Thyroid gland (tissue), 4 donors: ENCODE data around the gene LPAR1. TPM values are rescaled to one million over a fixed set of nuclear protein-coding genes. Genes with fewer than 3 reads are reported as not detected.

ENCODE experiments used
- DNase-seq, 2 donors: peaks; one replicate each; pipeline ENCODE4 v3.0.0-alpha.2; 2019
- H3K27ac ChIP-seq, 3 donors: fragments of 200-600 bp; sonication (generic); 1 replicate in 2 of 3; 2 replicates in 1 of 3; pipeline ENCODE4 v1.5.1; 2016 to 2019; ENCODE audit warnings: mild to moderate bottlenecking in 1 of 3, moderate library complexity in 1 of 3
- H3K27me3 ChIP-seq: fragments of 200-600 bp; sonication (generic); one replicate; pipeline ENCODE4 v1.5.1; 2019
- H3K36me3 ChIP-seq, 2 donors: fragments of 200-600 bp; sonication (generic); one replicate each; pipeline ENCODE4 v1.5.1; 2016 to 2019
- H3K4me1 ChIP-seq, 2 donors: fragments of 200-600 bp; sonication (generic); one replicate each; pipeline ENCODE4 v1.5.1; 2017 to 2019
- H3K4me3 ChIP-seq, 3 donors: fragments of 200-600 bp; sonication (generic); replicated peaks in 1 of 3; 1 replicate in 2 of 3; 2 replicates in 1 of 3; pipeline ENCODE4 v1.5.1; 2016; ENCODE audit warnings: mild to moderate bottlenecking in 1 of 3
- H3K9me3 ChIP-seq: fragments of 200-600 bp; sonication (generic); one replicate; pipeline ENCODE4 v1.5.1; 2017
- POLR2A ChIP-seq, 2 donors: fragments of 450-650 bp; IDR thresholded peaks; one replicate each; pipeline ENCODE4 v1.6.1; 2017; ENCODE audit warnings: antibody characterized with exemption in 2 of 2, mild to moderate bottlenecking in 2 of 2, moderate library complexity in 1 of 2
- WGBS, 2 donors: methylation state at CpG; one replicate each; pipeline ENCODE4 v1.1.5; 2017; 5-methylcytosine and 5-hydroxymethylcytosine counted together
- intact Hi-C: fragments of 100-400 bp; cut with DNase I; formaldehyde crosslinking; loops from one replicate; pipeline ENCODE4 v1.15.1; 2023
- total RNA-seq, 4 donors: library from RNA; depleted of rRNA; stranded (reverse); fragments of >200 nt; gene quantifications; one replicate each; pipeline ENCODE4 v1.2.3, GENCODE V29; 2016
- TF ChIP-seq, protein P1 (sequence below), 6 experiments: fragments of 200-600 bp in 3 of 6; fragments of 450-650 bp in 3 of 6; sonication (generic) in 3 of 6; IDR thresholded peaks; one replicate each; pipeline ENCODE4 v1.5.1; 2016 to 2019; ENCODE audit warnings: antibody characterized with exemption in 6 of 6, mild to moderate bottlenecking in 2 of 6, inconsistent platforms in 1 of 6, moderate library complexity in 1 of 6

LPAR1 gene
- 10 to 100 TPM; 40.8 to 98.5 (median 56.4) TPM for total RNA-seq

GRCh38 chr9:111038331-111039230, at the start of gene LPAR1:
Gene LPAR1, minus strand, starts transcription at chr9:111038470. Its CDS starts 66,353 bp downstream, at chr9:110972117.
- H3K27ac ChIP-seq = peak within 1 kb of the TSS; percentile 86 to 98 (median 89)
- H3K4me3 ChIP-seq = peak within 1 kb of the TSS; percentile 35 to 85 (median 51)
- intact Hi-C loops = no loop called here
- H3K9me3 ChIP-seq = no peaks in the 10 kb centered on the region
- peak; percentile 73 to 74 for DNase-seq
- peaks cover 10 to 15% of the 10 kb centered on the region in 2 donors for H3K4me1 ChIP-seq
- TF ChIP-seq, protein P1, sequence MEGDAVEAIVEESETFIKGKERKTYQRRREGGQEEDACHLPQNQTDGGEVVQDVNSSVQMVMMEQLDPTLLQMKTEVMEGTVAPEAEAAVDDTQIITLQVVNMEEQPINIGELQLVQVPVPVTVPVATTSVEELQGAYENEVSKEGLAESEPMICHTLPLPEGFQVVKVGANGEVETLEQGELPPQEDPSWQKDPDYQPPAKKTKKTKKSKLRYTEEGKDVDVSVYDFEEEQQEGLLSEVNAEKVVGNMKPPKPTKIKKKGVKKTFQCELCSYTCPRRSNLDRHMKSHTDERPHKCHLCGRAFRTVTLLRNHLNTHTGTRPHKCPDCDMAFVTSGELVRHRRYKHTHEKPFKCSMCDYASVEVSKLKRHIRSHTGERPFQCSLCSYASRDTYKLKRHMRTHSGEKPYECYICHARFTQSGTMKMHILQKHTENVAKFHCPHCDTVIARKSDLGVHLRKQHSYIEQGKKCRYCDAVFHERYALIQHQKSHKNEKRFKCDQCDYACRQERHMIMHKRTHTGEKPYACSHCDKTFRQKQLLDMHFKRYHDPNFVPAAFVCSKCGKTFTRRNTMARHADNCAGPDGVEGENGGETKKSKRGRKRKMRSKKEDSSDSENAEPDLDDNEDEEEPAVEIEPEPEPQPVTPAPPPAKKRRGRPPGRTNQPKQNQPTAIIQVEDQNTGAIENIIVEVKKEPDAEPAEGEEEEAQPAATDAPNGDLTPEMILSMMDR (IDR thresholded peaks at IDR 0.05) = no peak
- TF ChIP-seq POLR2A (IDR thresholded peaks at IDR 0.05) = no peak
- no peaks in the 10 kb centered on the region for H3K27me3 ChIP-seq
- no peaks in the 10 kb centered on the region for H3K36me3 ChIP-seq
- WGBS, 2 donors = 0 to 1% methylated on average over 31 to 34 of the region's 72 CpGs

DNA sequence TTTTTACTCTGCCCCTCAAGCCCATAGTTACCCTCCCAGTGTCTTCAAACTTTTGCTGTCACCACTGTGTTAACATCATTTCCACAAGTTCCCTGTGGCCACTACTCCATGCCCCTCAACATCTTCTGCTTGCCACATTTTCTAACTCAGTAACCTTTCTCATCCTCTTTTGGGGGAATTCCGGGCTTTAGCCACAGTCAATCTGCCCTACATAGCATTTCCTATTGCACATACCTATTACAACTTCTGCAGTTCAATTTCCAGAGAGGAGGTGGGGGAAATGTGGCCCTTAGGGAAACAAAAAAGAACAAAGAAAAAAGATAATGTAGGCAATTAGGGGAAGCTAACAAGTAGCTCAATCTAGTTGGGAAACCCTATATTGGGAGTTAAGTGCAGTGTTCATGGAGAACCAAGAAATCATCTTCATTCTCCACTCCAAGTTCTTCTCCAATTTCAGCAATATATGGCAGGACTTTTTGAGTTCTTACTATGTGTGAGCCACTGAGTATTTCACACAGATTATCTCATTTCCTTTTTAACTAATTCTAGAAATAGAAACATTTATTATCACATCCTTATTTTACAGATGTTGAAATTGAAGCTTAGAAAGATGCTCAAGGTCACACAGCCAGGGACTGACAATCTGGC, 40.2 kb upstream of the LPAR1 start:
- DNase-seq = no peak
- no peak overlapping the region for H3K27ac ChIP-seq
- no peaks in the 10 kb centered on the region for H3K27me3 ChIP-seq
- H3K4me3 ChIP-seq = no peak overlapping the region
- H3K4me1 ChIP-seq = no peaks in the 10 kb centered on the region
- no peaks in the 10 kb centered on the region for H3K9me3 ChIP-seq
- intact Hi-C loops = no loop called here
- 78 to 83% methylated on average over 1 of the region's 1 CpG for WGBS, 2 donors
- H3K36me3 ChIP-seq = no peaks in the 10 kb centered on the region
- TF ChIP-seq, protein P1 (IDR thresholded peaks at IDR 0.05) = no peak
- TF ChIP-seq POLR2A (IDR thresholded peaks at IDR 0.05) = no peak

GRCh38 chr9:111076519-111076918, 38.2 kb upstream of the LPAR1 start:
- H3K9me3 ChIP-seq = no peaks in the 10 kb centered on the region
- intact Hi-C loops = no loop called here
- H3K4me3 ChIP-seq = no peak overlapping the region
- H3K27ac ChIP-seq = no peak overlapping the region
- no peaks in the 10 kb centered on the region for H3K4me1 ChIP-seq
- no peak for DNase-seq
- no peaks in the 10 kb centered on the region for H3K27me3 ChIP-seq
- TF ChIP-seq, protein P1 (IDR thresholded peaks at IDR 0.05) = no peak
- TF ChIP-seq POLR2A (IDR thresholded peaks at IDR 0.05) = no peak
- H3K36me3 ChIP-seq = no peaks in the 10 kb centered on the region
- WGBS, 2 donors = 77 to 81% methylated on average over 3 of the region's 3 CpGs

DNA sequence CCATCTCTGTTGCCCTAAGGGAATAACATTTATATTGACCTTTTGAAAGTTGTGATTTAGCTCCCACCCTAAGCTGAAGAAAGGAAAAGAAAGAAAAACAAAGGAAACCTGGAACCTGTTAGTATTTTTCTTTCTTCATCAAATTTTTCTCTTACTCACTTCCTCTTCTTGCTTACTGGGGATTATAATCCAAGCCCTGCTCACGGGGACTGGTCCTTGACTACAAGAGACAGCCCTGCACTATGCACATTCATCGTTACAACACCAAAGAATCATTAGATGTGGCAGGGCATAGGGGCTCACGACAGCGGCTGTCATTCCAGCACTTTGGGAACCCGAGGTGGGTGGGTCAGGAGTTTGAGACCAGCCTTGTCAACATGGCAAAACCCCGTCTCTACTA, 37.8 kb upstream of the LPAR1 start:
- Histone ChIP-seq H3K9me3 (no peaks in the 10 kb centered on the region), H3K4me1 (no peaks in the 10 kb centered on the region), H3K27me3 (no peaks in the 10 kb centered on the region), H3K36me3 (no peaks in the 10 kb centered on the region), H3K4me3 (no peak overlapping the region), H3K27ac (no peak overlapping the region)
- TF ChIP-seq, protein P1 (IDR thresholded peaks at IDR 0.05) = no peak
- no peak for TF ChIP-seq POLR2A (IDR thresholded peaks at IDR 0.05)
- intact Hi-C loops = no loop called here
- DNase-seq = no peak
- 74 to 92% methylated on average over 6 of the region's 6 CpGs for WGBS, 2 donors

DNA sequence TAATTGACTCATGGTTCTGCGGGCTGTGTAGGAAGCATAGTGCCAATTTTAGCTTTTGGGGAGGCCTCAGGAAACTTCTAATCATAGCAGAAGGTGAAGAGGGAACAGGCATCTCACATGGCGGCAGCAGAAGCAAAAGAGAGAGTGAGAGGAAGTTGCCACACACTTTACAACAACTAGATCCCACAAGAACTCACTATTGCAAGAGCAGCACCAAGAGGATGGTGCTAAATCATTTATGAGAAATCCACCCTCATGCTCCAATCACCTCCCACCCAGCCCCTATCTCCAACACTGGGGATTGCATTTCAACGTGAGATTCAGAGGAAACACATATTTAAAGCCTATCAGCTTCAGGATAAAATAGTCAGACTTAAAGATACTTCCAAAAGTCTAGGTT, 36.1 kb upstream of the LPAR1 start:
- TF ChIP-seq POLR2A (IDR thresholded peaks at IDR 0.05) = no peak
- TF ChIP-seq, protein P1 (IDR thresholded peaks at IDR 0.05) = no peak
- Histone ChIP-seq H3K27ac (no peak overlapping the region), H3K9me3 (no peaks in the 10 kb centered on the region), H3K36me3 (no peaks in the 10 kb centered on the region), H3K4me1 (no peaks in the 10 kb centered on the region), H3K4me3 (no peak overlapping the region), H3K27me3 (no peaks in the 10 kb centered on the region)
- WGBS, 2 donors = 73 to 85% methylated on average over 3 of the region's 3 CpGs
- intact Hi-C loops = no loop called here
- no peak for DNase-seq
